ENCODE data around the gene ZBED4.

The ZBED4 gene

DNA sequence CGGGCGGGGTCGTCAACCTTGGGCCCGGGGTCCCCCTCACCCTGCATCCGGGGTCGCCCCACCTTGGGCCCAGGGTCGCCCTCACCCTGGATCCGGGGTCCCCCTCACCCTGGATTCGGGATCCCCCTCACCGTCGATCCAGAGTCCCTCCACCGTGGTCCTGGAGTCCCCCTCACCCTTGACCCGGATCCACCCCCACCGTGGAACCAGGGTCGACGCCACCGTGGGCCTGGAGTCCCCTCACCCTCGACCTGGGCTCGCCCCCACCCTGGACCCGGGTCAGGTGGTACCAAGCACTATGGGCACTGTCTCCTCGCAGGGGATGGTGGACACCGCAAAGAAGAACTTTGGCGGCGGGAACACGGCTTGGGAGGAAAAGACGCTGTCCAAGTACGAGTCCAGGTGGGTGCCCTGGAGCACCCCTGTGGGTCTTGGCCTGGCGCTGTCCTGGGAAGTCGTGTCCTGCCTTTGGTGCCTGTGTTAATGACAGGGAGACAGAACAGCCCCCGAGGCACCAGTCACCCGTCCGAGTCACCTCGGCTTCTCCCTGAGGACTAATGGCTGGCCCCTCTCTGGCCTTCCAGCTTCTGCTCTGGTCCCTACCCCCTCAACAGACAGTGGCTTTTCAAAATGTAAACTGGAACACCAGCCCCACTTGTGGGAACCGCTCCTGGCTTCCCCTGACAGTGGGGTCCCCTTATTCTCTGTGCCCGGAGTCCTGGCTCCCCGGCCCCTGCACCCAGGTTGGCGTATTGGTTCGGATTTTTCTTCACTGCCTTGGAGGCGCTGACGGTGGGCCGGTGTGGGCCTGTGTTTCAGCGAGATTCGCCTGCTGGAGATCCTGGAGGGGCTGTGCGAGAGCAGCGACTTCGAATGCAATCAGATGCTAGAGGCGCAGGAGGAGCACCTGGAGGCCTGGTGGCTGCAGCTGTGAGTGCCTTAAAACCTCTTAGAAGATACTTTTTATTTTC lies 65.6 kb downstream of the ZBED4 start:
- TF ChIP-seq, protein P1, sequence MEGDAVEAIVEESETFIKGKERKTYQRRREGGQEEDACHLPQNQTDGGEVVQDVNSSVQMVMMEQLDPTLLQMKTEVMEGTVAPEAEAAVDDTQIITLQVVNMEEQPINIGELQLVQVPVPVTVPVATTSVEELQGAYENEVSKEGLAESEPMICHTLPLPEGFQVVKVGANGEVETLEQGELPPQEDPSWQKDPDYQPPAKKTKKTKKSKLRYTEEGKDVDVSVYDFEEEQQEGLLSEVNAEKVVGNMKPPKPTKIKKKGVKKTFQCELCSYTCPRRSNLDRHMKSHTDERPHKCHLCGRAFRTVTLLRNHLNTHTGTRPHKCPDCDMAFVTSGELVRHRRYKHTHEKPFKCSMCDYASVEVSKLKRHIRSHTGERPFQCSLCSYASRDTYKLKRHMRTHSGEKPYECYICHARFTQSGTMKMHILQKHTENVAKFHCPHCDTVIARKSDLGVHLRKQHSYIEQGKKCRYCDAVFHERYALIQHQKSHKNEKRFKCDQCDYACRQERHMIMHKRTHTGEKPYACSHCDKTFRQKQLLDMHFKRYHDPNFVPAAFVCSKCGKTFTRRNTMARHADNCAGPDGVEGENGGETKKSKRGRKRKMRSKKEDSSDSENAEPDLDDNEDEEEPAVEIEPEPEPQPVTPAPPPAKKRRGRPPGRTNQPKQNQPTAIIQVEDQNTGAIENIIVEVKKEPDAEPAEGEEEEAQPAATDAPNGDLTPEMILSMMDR (IDR thresholded peaks at IDR 0.05; ENCODE audit: low read length): no peak
- TF ChIP-seq EZH2 (IDR thresholded peaks at IDR 0.05; ENCODE audit: borderline replicate concordance, low read length): no peak
- H2AFZ ChIP-seq (ENCODE audit: low read length): no peak overlapping the region

DNA sequence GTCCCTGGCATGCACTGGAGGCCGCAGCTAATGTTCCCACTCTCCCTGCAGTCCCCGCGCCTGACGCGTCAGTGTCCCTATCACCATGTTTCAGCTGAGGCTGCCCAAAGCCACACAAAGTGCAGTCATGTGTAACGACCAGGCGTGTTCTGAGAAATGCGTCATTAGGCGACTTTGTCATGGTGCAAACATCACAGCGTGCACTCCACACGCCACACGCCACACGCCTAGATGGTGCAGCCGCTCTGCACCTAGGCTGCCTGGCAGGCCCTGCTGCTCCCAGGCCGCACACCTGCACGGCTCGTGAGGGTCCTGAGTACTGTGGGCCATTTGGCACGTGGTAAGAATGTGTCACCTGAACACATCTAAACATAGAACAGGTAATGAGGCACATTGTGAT lies 67.2 kb downstream of the ZBED4 start:
- peaks cover 4% of the 10 kb centered on the region for H3F3A ChIP-seq (ENCODE audit: insufficient read depth, low read length)
- no peak overlapping the region for H3K4me3 ChIP-seq (ENCODE audit: low read depth, low read length, poor library complexity, severe bottlenecking)
- no peaks in the 10 kb centered on the region for H3K27me3 ChIP-seq (ENCODE audit: insufficient read depth, low read length)
- peaks cover 3% of the 10 kb centered on the region; the same call in 1 of the 2 replicates for H3K79me2 ChIP-seq (ENCODE audit: insufficient read depth, low read length)
- TF ChIP-seq, protein P1 (IDR thresholded peaks at IDR 0.05; ENCODE audit: low read length): no peak
- no peak for TF ChIP-seq EZH2 (IDR thresholded peaks at IDR 0.05; ENCODE audit: borderline replicate concordance, low read length)
- H3K9me2 ChIP-seq (ENCODE audit: low read depth, low read length): no peaks in the 10 kb centered on the region
- H3K27ac ChIP-seq (ENCODE audit: low read depth, low read length, poor library complexity, severe bottlenecking): no peak overlapping the region
- H3K9me3 ChIP-seq (ENCODE audit: low read length): no peaks in the 10 kb centered on the region
- H2AFZ ChIP-seq (ENCODE audit: low read length): no peak overlapping the region
- H3K4me2 ChIP-seq (ENCODE audit: low read length): no peak overlapping the region
- no peak overlapping the region for H3K9ac ChIP-seq (ENCODE audit: low read length)
- peaks cover 23% of the 10 kb centered on the region; the same call in 1 of the 2 replicates for H3K36me3 ChIP-seq (ENCODE audit: insufficient read depth, low read length)
- H3K4me1 ChIP-seq (ENCODE audit: insufficient read depth, low read length, severe bottlenecking): peaks cover 78% of the 10 kb centered on the region
- H4K20me1 ChIP-seq (ENCODE audit: insufficient read depth, low read length): no peaks in the 10 kb centered on the region

More for the DNA sequence above, 65.6 kb downstream of the ZBED4 start:
- Histone ChIP-seq H3F3A (ENCODE audit: insufficient read depth, low read length) (no peaks in the 10 kb centered on the region), H3K4me3 (ENCODE audit: low read depth, low read length, poor library complexity, severe bottlenecking) (peak overlapping the region; percentile 92), H3K4me2 (ENCODE audit: low read length) (peak overlapping the region; percentile 99), H3K27ac (ENCODE audit: low read depth, low read length, poor library complexity, severe bottlenecking) (peak overlapping the region; percentile 38), H3K79me2 (ENCODE audit: insufficient read depth, low read length) (peaks cover 3% of the 10 kb centered on the region; the same call in 1 of the 2 replicates), H3K27me3 (ENCODE audit: insufficient read depth, low read length) (no peaks in the 10 kb centered on the region), H3K4me1 (ENCODE audit: insufficient read depth, low read length, severe bottlenecking) (peaks cover 62% of the 10 kb centered on the region), H3K9ac (ENCODE audit: low read length) (peak overlapping the region; percentile 90), H4K20me1 (ENCODE audit: insufficient read depth, low read length) (no peaks in the 10 kb centered on the region), H3K9me2 (ENCODE audit: low read depth, low read length) (no peaks in the 10 kb centered on the region), H3K36me3 (ENCODE audit: insufficient read depth, low read length) (peaks cover 23% of the 10 kb centered on the region; the same call in 1 of the 2 replicates), H3K9me3 (ENCODE audit: low read length) (no peaks in the 10 kb centered on the region)

DNA sequence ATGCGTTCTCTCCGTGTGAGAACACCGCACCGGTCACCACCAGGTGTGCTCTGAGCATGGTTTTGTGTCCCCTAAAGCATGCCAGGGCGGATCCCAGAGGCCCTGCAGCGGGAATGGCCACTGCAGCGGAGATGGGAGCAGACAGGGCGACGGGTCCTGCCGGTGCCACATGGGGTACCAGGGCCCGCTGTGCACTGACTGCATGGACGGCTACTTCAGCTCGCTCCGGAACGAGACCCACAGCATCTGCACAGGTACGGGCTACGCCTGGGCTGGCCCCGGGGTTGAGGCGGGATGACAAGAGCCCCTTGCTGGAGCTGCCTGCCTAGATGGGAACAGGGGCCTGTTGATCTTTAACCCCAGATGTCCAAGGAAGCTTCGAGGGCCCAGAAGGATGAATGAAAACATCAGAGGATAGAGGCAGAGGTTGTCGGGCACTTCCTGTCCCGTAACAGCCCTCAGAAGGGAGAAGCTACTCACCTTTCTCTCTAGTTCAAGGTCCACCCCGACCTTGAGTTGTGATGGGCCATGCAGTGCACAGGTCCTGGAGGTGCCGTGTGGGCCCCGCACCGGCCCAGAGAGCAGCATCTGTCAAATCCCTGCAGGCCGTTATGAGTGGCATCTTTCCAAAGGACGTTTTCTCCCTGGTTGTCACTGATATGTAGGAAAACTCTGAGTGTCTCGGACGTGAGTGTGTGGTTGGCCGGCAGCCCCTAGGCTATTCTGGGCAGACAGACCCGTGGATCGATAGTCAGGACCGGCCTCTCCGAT lies 68.0 kb downstream of the ZBED4 start:
- Histone ChIP-seq H3F3A (ENCODE audit: insufficient read depth, low read length) (peaks cover 7% of the 10 kb centered on the region), H3K27me3 (ENCODE audit: insufficient read depth, low read length) (no peaks in the 10 kb centered on the region), H3K4me3 (ENCODE audit: low read depth, low read length, poor library complexity, severe bottlenecking) (no peak overlapping the region), H3K79me2 (ENCODE audit: insufficient read depth, low read length) (peaks cover 3% of the 10 kb centered on the region; the same call in 1 of the 2 replicates), H3K36me3 (ENCODE audit: insufficient read depth, low read length) (peaks cover 23% of the 10 kb centered on the region; the same call in 1 of the 2 replicates), H3K4me2 (ENCODE audit: low read length) (no peak overlapping the region), H2AFZ (ENCODE audit: low read length) (no peak overlapping the region), H3K4me1 (ENCODE audit: insufficient read depth, low read length, severe bottlenecking) (peaks cover 81% of the 10 kb centered on the region), H3K9ac (ENCODE audit: low read length) (no peak overlapping the region; the same call in 1 of the 2 replicates), H3K9me2 (ENCODE audit: low read depth, low read length) (no peaks in the 10 kb centered on the region), H3K9me3 (ENCODE audit: low read length) (no peaks in the 10 kb centered on the region), H3K27ac (ENCODE audit: low read depth, low read length, poor library complexity, severe bottlenecking) (peak overlapping the region; percentile 44), H4K20me1 (ENCODE audit: insufficient read depth, low read length) (no peaks in the 10 kb centered on the region)
- TF ChIP-seq, protein P1 (IDR thresholded peaks at IDR 0.05; ENCODE audit: low read length): no peak
- no peak for TF ChIP-seq EZH2 (IDR thresholded peaks at IDR 0.05; ENCODE audit: borderline replicate concordance, low read length)

Measured in OCI-LY1 (cell line).